Measurements from ENCODE around the gene TTC1.
"Not testable (repeated sequence)": the region's sequence is repeated elsewhere in the genome, so short reads cannot be mapped to it uniquely, and the experiment has no call there.

Gene TTC1

DNA sequence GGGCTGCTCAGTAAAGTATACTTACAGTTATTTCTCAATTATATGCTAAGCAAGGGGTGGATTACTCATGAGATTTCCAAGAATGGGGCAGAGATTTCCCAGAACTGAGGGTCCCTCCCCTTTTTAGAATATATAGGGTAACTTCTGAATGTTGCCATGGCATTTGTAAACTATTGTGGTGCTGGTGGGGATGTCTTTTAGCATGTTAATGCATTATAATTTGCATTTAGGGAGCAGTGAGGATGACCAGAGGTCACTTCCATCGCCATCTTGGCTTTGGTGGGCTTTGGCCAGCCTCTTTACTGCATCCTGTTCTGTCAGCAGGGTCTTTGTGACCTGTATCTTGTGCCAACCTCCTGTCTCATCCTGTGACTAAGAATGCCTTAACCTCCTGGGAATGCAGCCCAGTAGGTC lies 35.5 kb downstream of the TTC1 start:
- DNase-seq: no peak

DNA sequence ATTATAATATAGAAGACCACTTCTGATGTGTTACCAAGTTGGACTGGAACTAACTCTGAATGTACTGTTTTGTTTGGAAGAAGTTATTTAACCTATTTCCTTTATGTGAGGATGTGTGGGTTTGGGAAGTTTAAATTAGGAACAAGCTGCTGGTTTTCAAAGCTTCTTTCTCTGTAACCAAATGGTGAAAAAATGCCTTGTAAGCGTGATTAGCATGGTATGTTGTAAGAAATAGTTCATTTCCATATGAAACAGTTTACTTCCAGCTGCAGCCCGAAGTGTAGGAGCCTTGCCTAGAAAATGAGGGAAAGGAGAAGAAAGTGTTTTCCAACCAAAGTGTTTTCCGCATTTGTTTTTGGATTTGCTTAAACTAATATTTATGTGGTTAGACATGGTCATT lies 36.0 kb downstream of the TTC1 start:
- no peak for DNase-seq

DNA sequence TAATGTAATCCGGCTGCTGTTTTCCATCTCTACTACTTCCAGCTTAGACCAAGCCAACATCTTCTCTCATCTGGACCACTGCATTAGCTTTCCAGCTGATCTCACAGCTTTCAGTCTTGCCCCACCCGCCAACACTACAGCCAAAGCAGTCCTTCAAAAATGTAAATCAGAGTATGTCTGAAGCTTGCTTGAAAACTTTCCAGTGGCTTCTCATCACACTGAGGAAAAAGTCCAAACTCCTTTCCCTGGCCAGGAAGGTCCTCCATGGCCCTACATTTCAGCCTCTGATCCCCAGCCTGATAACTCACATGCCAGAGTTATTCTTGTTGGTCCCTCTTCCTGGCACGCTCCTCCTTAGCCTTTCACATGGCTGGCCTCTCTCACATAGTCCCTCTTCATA lies 38.5 kb downstream of the TTC1 start:
- no peak for DNase-seq

DNA sequence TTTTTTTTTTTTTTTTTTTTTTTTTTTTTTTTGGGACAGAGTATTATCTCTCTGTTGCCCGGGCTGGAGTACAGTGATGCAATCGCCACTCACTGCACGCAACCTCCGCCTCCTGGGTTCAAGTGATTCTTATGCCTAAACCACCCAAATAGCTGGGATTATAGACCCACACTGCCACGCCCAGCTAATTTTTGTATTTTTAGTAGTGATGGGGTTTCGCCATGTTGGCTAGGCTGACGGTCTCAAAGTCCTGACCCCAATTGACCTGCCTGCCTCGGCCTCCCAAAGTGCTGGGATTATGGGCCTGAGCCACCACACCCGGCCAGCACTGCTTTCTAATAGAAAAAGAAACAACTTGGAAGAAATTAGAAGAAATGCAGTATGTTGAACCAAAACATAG lies 39.2 kb downstream of the TTC1 start:
- DNase-seq: no peak

DNA sequence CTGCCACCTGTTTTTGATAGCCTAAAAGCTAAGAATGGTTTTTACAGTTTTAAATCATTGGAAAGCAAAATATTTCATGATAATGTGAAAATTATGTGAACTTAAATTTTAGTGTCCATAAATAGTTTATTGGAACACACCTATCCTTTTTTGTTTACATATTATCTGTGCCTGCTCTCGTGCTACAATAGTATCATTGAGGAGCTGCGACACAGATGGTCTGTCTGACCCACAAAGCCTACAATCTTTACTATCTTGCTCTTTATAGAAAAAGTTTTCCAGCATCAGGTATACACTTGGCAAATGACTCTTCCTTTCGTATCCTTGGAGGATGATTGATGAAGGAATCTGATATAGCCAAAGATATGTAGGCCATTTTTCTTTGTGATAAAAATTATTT lies 40.2 kb downstream of the TTC1 start:
- no peak for DNase-seq

DNA sequence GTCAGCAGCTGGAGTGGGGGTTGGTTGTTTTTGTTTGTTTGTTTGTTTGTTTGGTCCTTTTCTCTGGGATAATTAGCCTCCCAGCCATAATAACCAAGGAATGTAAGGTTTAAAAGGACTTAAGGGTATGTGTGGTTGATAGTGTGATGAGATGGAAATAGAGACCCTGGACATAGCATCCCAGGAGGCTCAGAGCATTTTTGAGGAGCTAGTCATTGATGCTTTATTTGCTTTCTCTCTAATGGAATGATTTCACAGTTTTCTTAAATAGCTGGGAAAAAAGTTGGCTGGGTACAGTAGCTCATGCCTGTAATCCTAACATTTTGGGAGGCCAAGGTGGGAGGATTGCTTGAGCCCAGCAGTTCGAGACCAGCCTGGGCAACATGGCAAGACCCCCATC lies 45.1 kb downstream of the TTC1 start:
- DNase-seq: no peak

DNA sequence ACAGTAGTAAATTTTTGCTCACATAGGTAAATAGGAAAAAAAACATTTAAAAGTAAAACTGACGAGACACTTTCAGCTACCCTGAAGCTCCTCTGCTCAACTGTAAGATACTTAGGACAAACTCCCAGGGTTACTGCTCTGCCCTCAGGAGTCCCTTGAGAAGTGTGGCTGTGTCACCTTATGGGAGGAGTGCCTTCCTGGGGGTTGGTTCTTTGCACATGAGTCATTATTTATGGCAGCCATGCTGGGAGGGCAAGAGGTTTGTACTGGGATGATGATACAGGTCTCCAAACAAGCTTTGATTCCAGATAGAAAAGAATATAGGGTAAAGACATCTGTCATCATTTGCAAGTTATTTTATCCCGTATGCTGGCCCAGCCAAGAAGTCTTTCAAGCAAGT lies 45.9 kb downstream of the TTC1 start:
- DNase-seq: no peak

DNA sequence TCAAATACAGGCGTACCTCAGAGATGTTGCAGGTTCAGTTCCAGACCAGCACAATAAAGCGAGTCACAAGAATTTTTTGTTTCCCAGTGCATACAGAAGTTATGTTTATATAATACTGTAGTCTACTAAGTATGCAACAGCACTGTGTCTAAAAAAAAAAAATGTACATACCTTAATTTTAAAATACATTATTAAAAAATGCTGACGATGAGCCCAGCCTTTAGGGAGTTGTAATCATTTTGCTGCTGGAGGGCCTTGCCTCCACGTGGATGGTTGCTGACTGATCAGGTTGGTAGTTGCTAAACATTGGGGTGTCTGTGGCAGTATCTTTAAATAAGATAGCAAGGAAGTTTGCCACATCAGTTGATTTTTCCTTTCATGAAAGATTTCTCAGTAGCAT lies 48.3 kb downstream of the TTC1 start:
- DNase-seq: no peak

DNA sequence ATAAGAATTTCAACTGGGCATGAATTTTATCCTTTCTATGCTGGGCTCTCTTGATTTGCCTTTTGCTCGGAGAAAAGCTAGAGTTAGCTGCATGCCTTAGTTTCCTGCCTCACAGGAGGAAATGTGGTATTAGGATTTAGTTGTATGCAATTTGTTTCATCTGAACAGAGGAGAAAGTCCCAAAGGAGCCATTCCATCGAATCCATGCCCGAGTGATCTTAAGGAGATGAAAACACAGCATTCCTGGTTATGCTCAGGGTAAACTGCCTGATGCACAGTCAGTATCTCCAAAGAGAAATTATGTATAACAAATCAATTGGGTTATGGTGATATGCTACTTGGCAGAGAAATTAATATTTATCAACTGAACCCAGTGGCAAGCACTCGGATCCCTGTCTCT lies 51.1 kb downstream of the TTC1 start:
- no peak for DNase-seq

DNA sequence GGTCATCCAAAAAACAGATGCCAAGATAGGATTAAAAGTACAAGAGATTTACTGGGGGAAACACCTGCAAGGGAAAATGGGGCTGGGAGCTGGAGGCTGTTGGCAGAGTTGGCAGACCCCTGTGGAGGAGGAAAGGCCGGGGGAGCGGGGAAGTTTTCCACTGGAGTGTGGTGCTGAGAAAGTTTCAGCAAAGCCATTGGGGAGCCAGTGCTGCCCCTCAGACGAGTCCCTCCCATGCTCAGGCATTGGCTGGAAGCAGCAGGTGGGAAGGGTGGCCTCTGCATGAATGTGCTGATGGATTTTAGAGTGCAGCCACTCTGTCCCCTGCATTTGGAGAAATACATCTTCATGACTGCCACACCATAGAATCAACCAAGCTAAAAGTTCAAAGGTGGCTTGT lies 52.8 kb downstream of the TTC1 start:
- no peak for DNase-seq

DNA sequence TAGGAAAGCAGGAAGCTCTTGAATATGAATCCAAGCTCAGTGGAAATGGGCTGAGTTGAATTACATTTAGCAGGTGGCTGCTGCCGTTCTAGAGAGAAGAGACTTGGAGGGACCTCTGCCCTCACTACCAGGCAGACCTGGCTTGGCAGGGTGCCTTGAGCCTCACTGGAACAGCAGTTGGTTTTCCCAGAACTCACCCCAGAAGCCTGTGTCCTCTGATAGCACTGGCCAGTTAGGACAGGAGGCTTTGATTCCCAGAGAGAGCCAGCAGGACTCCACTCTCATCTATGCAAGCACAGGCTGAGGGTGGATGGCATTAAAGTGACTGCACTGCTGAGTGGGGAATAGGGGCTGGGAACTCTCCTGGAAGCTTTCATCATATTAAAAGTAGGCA lies 55.5 kb downstream of the TTC1 start:
- no peak for DNase-seq

DNA sequence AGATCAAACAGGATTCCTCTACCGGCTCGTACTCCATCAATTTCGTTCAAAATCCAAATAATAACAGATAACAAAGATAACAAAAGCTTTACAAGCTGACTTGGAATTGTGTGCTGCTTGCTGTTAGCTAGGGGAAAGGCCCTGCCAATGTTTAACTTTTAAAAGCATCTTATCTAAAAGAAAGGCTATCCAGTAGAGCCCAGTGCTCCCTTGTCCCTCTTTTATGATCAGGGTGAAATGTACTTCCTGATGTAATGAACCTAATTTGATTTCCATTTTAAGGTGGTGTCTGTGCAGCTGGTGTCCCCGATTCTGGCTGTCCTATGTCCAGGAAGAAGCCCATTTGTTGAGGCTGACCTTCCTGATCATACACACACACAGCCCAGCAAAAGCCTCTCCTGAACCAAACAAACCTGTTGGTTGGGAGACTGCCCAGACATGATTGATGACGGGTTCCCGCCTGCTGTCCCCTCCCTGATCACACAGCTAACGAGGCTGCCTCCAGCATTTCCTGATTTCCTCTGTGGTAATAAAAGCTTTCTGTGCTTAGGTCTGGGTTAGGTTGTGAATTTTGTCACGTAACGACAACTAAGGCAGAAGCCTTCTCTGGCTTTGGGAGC lies 56.2 kb downstream of the TTC1 start:
- DNase-seq: no peak

DNA sequence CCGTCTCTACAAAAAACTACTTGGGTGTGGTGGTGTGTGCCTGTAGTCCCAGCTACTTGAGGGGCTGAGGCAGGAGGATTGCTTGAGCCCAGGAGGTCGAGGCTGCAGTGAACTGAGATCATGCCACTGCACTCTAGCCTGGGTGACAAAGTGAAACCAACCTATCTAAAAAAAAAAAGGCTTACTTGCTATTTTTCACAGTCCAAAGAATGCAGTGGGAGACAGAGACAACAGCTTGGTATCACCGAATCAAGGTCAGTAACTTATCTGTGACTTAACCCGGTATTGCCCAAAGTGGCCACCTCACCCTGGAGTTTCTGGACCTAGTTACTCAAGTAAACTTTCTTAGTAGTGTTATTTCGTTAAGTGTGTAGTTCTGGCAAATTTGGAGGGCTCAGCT lies 60.2 kb downstream of the TTC1 start:
- DNase-seq: not testable (repeated sequence)

DNA sequence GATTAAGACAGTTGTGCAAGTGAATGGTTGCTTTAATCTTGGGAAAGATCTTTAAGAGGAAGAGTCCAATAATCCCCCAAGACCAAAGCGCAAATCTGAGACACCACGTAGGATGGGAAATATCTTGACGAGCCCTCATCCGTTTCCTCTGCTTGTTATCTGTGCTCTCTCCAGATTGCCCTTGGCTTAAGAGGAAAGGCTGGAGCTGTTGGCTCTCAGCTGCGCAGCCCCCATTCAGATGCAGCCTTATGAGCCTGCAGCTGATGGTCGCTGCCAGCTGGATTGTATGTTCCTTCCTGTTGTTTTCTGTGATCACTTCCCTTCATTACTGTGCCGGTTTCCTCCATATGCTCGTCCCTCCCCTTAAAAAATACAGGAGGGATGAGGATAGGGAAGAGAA lies 62.6 kb downstream of the TTC1 start:
- DNase-seq: no peak

DNA sequence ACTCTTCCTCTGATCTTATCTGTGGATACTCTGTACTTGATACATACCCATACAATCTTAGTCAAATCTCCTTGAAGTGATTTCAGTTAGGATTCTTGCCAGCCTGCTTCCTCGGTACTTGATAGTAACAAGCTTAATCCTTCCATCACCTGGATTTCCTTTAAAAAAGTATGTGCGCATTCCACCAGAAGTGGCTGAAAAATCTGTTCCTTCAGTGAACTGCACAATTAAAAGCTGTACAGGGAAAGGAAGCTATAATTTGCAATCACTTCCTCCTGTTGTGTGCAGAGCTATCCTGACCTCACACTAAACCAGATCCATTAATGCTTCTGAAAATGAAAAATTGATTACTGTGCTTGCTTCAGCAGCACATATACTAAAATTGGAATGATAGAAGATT lies 63.0 kb downstream of the TTC1 start:
- no peak for DNase-seq

DNA sequence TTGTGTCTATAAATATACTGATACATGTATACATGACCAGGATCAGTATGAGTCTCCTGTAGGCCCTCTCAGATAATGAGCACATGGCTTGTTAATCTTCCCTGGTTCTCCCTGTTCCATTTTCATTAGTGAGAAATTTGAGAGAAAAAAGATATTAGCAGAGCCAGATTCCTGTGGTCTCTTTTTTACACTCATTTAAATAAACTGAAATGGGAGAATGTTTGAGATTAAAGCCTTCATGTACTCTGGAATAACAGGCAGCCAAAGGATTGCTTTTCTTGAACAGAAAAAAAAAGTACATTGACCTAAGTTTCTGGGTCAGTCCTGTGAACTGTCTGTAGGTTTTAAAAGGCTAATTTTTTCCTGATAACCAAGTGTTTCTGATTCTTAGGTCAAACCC lies 66.1 kb downstream of the TTC1 start:
- DNase-seq: no peak

DNA sequence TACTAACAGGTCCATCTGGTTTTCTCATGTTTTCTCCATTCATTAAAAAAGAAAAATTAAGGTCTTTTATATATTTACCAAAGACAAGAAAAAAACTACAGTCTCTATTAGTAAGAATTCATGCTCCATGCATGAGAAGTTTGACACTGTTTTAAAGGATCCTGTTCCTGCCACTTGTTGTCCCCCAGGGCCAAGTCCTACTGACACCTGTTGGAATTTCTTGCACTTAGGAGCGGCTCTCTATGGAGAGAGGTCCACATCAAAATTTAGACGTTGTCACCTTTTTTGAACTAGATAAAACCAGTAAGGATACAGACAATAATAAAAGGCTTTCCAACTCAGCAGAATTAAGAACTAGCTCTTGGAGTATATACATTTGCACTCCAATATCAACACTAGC lies 68.1 kb downstream of the TTC1 start:
- DNase-seq: no peak

DNA sequence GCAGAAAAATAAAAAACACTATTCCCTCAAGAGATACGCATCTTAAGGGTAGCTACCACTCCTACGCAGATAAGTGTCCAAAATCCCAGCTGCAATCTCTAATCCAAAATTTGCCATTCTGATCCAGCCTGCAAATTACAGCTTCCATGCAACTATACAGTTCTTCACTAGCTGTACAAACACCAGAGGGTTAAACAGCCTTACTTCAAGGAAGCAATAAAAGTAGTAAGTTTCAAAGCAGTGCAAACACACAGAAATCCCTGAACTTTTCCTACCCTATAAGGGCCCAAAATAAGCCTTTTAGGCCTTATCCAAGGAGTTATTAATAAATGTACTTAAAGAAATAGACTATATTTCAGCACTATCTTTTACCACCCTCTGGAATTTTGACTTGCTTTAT lies 70.8 kb downstream of the TTC1 start:
- no peak for DNase-seq

DNA sequence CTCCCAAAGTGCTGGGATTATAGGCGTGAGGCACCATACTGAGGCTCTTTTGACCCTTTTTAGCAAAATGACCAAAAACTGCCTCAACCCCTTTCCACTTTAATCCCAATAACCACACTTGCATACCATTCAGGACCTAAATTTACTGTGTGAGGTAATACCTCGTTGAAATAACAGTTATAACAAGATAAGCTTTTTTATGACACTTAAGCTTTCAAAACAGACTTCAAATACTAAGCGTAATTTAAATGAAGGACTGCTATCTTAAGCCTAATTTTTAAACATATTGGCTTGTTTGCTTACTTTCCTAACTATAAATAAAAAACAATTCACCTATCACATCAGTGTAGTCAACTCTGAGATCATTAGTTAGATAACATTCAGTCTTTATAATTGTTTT lies 72.6 kb downstream of the TTC1 start:
- no peak for DNase-seq

DNA sequence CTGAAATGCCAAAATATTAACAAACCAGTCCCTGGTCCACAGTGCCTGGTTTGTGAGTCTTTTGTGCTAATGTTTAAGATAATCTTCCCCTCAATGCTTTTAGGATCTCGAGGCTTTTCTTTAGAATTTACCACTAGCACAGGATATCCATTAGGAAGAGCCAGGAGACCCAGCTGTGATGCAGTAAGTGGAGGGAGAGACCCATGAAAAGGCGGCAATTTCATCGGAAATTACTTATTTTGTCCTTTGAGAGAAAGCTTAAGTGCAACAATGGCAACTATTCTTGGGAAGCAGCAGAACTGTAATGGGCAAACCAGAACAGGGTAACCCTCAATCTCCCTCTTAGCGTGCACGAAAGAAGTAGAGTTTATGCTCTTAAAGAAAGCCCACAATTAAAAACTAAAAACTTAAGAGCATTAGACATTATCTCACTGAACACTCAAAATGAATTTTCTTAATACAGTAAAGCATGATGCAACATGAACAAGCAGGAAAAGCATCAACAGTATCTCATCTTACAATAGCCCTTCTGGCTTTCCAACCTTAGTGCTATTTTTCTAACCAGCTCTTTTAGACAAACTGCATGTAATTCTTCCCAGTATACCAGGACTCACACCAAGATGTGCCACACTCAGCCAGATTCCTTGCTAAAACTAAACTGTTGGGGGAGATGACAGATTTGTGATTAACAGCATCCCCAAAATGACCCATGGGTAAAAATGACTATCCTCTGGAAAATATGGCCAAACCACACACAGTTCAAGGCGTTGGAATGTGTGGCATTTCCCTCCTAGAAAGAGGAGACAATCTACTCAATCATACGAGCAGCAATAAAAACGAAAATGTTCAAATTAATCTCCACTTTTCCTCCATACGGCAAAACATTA lies 73.9 kb downstream of the TTC1 start:
- DNase-seq: no peak

DNA sequence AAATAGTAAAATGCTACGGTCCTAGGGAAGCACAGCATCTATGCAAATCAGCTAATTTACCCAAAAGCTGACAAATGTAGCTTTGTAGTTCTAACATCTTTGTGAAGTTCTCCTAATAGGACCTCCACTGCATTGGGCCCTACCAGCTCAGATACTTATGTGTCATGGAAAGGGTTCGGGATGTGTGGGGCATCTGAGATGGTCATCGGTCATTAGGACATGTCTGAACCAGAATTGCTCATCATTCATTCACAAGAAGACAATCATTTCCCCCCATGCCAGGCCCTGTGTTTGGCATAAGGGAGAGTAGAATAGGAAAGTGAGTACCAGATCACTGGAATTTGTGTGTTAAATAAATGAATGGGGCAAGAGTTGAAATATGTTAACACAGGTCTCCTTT lies 74.6 kb downstream of the TTC1 start:
- no peak for DNase-seq

DNA sequence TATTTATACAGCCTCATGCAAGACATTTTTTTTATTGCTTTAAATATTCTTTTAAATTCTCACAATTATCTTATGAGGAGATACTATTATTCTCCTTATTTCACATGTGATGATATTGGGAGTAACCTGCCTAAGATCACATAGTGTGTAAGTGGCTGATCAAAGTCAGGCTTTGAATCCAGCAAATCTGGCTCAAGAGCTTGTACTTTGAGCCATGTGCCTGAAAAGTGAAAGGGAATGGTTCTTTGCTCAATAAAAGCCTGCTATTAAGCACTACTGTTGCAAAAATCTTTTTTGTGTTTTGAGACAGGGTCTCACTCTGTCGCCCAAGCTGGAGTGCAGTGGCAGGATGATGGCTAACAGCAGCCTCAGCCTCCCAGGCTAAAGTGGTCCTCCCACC lies 75.2 kb downstream of the TTC1 start:
- no peak for DNase-seq

DNA sequence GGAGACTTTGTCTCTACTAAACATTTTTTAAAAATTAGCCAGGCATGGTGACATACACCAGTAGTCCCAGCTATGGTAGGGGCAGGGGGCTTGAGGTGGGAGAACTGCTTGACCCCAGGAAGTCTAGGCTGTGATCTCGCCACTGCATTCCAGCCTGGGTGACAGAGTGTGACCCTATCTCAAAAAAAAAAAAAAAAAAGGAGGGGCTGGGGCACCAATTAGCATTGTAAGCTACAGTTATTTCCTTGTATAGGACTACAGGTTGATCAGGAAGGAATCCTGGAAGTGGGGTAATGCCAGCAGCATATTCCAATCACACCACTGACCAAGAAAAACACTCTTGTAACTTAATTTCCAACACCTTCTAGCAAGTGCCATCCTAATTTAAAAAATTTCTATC lies 78.3 kb downstream of the TTC1 start:
- no peak for DNase-seq

DNA sequence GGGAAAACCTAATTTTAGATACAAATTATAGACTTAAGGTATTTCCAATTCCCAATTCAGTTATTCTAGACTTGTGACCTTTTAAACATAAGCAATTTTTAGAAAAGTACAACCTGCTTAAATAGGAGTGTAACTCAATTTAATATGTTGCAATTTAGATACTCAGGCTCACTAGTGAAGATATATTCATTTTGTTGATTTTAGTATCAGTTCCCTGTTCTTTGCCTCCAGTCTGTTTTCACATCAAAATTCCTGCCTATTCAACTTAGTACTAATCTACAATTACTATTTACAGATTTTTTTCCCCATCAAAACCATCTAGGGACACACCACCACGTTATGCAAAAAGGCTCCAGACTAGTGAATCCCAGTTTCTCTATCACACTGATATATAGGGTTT lies 79.9 kb downstream of the TTC1 start:
- no peak for DNase-seq

DNA sequence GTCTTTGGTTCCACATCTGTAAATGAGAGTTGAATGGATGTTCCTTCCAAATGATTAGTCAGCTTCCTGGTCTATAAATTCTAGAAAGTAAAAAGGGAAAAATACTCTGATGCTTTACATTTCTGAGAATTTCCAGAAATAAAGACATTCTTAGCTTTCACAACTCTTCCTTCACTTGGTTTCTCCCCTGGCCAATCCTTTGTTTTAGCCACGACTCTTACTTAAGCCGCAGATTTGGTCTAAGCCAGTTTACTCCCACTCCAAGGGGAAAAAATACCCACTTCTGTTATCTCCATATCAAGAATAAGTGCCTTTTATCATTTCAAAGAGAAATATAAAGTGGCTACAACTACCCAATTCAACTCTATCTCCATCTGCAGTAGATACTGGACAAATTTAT lies 80.6 kb downstream of the TTC1 start:
- DNase-seq: no peak

Measured in CD4-positive, alpha-beta T cell treated with Interleukin-6 for 4 hours (primary cell).